HG03139 (cell line): ENCODE results near the gene TSPAN4.

Experiments used
- ATAC-seq: cut with Tn5 transposase; IDR thresholded peaks from one replicate; pipeline ENCODE4 v1.9.1; 2021; ENCODE audit not compliant: unreplicated experiment

Gene TSPAN4

DNA sequence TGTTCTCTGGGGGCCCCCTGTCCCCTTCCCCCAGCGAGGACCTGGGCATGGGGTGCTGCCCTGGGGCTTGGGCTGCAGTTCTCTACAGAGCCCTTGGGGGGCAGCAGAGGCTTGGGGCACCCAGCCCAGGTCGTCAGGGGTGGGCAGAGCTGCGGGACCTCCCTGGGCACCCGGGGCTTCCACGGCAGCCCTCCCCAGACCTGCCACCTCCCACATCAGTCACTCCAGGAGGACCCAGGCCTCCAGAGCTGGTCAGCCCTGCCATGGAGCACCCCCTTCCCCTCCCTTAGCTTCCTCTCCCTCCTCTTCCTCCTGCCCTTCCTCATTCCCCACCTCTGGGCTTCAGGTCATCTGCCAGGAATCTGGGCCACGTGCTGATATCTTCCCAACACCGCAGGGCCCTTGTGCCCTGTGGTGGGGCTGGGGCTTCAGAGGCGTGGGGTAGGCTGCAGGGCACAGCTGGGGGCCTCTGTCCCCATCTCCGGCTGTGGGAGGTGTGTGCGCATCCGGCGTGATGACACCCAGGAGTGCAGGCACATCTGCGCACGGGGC lies 5.8 kb downstream of the TSPAN4 start:
- no peak for ATAC-seq

DNA sequence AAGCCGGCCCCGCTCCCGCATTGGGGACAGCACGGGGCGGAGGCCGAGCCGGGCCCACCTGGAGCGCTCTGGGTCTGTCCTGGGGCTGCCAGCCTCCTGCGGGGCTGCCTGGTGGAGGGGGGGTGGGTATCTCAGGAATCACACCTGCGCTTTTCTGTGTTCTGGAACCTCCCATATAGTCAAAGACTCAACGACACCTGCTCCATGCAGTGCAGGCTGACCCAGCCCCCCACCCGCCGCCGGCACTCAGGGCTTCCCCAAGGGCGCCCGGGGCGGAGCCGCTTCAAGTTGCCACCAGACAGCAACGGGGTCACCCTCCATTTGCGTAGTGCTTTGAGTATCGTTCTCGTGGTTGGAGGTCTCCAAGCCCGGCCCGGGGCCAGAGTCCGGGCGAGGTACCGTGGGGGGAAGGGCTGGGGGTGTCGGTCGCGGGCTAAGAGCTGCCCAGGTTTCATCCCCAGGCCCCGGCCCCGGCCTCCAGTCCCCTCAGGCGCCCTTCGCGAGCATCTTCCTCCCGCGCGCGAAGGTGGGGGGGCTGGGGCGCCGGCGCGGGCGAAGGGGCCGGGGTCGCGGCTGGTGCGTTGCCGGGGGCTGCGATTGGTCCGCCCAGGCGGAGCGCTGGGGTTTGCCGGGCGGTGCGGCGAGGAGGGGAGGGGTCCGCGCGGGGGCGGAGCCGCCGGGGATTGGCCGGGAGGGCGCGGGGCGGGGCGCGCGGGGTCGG lies 6.6 kb downstream of the TSPAN4 start:
- no peak for ATAC-seq

DNA sequence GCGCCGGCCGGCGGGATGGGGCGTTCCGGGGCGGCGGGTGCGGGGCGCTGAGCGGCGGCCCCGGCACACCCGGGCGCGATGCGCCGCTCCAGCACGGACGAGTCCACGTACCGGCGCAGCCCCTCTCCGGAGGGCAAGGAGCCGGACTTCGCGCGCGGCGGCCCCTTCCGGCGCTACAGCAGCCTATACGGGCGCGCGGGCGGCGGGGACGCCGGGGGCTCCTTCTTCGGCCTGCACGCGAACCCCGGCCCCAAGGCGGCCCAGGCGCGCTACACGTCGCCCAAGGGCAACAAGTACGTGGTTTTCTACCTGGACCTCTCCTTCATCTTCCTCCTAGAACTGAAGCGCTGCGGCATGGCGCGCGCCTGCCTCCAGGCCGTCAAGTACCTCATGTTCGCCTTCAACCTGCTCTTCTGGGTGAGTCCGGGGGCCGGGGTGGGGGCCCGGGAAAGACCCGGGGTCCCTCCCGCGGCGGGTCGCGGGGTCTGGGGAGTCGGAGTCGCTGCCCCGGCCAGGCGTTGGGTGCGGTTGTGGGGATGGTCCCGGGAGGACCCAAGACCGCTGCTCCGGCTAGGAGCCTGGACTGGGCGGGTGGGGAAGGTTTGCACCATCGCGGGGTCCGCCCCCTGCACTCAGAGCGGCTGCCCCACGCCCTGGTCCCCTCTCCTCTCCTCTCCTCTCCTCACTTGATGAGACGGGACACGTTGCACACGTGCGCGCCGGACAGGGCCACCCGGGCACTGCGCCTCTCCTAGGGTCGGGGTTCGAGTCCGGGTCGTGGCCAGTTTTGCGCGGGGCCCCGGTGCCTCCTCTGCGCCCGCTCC lies 7.5 kb downstream of the TSPAN4 start:
- no peak for ATAC-seq

DNA sequence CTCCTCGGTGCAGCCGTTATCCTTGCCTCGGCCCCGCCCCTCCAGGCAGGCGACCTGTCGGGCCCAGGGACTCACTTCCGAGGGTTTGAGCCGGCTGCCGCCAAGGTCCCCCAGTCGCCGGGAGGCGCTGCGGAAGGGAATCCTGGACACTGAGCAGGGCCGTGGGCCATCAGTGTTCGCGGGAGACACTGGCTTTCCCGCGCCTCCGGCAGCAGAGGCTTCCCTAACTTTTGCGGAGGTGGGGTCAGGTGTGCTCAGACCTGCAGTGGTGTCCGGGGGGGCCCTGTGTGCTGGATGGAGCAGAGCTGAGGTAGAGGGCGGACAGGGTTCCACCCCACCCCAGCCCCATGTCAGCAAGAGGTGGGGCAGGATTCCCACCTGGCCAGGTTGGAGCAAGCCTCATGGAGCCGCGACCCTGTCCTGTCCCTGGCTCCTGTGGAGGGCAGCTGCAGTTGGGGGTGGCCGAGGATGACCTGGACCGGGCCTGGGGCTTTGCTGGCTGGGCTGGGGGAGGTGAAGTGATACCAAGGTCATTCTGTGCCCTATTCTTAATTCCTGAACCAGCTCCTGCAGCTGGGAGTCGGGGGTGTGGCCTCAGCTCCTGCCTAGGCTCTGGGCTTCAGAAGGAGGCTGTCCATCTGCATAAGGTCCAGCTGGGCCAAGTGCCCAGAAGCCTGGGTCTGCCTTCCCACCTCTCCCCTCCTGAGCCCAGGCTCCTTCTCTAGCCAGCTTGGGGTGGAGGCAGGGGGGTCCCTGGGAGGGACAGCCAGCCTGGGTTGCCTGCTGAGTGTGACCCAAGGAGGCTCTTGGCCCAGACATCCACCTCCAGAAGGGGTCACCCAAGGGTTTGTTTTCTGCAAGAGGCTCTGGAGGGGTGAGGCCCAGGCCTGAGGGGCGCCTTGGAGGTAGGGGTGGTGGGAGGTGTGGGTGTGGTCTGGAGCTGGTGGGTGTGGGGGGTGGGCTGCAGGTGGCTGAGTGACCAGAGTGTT lies 8.4 kb downstream of the TSPAN4 start:
- ATAC-seq, result no peak

DNA sequence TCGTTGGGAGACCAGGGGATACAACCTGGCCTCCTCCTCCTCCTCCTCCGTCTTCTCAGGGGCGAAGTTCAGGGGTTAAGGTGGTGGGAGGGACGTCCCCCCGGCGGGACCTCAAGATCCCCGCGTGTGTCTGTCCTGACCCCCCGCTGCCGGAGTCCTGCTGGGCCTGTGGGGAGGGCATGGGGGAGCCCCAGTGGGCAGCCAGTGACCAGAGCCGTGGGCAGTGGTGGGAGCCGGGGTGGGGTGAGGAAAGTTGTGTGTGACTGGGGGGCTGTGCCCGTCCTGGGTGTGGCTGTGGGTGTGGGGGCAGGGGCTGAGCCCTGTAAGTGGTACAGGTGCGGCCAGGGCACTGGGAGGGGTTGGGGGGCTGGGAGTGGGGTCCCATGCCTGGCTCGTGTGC lies 10.1 kb downstream of the TSPAN4 start:
- no peak for ATAC-seq

DNA sequence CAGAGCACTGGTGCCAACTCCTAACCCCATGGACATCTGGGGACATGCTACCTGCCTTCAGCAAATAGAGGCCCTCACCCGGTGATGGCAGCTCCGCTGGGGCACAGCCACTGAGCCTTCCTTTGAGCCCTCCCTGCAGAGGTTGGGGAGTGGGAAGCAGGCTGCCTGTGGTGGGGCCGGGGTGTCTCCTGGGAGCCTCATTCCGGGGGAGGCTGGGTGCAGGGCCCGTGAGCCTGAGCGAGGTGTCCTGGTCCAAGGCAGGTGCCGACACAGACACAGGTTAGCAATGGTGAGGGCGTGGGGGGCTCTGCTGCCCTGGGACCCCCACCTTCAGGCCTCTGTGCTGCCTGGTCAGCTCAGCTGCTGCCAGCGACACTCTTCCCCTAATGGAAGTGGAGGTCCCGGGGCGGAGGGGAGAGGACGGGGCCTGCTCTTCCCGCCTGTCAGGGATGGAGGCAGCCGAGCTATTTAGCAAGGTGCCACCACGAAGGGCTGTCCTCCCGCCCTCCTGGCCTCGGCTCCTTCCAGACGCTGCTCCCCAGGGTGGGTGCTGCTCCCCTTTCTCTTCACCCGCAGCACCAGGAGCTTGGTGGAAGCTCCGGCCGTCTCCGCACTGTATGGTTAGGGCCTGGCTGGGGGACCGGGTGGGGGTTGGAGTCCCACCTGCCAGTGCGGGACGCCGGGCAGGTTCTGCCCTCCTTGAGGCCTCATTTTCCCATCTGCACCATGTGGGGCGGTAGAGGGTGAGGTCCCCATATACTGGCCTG lies 11.2 kb downstream of the TSPAN4 start:
- no peak for ATAC-seq

DNA sequence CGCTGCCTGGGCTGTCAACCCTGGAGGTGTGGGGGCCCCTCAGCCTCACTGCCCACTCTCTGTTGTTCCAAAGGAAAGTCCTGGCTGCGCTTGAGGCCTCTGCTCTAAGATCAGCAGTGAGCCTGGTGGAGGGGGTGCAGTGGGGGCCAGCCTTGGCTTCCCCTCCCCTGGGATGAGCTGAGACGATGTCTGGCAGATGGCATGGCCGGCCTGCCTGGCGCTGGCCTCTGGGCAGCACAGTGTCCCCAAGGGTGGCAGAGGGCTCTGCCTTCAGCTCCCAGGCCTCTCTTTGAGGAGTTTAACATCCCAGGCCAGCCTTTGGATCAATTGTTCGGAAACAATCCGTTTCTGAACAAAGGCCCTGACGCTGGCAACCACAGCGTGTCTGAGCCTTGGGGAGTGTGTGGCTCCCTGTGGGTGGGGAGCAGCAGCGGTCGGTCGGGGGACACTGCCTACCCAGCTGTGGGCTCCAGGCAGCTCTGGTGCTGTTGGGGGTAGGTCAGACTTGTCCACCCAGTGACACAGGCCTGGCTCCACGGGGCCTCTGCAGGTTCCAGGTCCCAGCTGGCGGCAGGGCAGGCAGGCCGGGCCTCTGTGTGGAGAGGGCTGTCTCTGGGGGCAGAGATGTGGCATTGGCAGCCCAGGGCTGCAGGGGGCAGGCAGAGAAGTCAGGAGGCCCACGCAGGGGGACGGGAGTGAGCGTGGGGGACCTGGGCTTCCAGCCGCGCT lies 12.1 kb downstream of the TSPAN4 start:
- no peak for ATAC-seq

DNA sequence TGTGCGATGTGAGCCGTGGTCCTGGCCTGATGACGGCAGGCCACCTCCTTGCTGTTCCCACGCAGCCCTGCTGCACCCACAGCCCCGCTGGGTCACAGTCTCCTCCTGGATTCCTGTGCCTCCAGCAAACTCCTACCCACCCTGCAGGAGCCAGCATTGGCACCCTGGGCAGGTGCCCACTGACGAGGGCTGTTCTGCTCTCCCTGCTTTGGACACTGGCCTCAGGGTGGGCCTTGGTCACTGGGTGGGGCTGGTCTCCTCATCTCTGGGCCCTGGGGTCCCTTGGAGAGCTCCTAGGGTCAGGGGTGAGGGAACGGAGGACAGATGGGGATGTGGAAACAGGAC lies 12.7 kb downstream of the TSPAN4 start:
- ATAC-seq, result no peak

DNA sequence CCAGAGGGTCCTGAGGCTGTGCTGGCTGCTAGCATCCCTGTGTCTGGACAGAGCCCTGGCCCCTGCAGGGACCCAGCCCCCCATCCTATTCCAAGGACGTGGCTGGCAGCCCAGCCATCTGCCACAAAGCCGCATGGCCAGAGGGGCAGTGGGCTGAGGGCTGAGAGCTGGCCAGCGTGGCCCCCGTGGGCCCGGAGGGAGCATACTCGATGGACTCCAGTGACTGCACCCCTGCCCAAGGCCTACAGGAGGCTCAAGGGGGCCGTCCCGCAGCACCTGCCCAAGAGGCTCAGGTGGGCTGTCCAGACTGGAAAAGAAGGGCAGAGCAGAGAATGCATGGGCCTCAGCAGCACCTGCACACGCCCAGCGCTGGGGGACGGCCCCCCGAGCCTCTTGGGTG lies 13.1 kb downstream of the TSPAN4 start:
- ATAC-seq, result no peak

DNA sequence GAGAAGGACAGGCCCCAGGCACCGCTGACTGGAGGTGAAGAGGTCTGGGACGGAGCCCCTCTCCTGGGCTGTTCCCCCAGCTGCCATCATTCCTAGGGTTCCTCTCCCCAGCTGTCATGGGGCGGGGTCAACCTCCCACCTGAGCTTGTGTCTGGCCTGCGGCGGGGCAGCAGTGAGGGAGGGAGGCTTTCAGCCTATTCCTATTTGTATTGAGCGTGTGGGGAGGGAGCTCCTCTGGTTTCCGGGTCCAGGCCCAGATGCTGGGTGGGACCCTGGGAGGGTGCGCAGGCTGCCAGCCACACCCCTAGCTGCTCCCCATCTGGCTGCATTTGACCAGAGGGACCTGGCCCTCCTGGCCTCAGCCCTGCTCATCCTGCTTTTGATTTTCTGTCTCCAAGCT lies 13.7 kb downstream of the TSPAN4 start:
- ATAC-seq, result no peak

DNA sequence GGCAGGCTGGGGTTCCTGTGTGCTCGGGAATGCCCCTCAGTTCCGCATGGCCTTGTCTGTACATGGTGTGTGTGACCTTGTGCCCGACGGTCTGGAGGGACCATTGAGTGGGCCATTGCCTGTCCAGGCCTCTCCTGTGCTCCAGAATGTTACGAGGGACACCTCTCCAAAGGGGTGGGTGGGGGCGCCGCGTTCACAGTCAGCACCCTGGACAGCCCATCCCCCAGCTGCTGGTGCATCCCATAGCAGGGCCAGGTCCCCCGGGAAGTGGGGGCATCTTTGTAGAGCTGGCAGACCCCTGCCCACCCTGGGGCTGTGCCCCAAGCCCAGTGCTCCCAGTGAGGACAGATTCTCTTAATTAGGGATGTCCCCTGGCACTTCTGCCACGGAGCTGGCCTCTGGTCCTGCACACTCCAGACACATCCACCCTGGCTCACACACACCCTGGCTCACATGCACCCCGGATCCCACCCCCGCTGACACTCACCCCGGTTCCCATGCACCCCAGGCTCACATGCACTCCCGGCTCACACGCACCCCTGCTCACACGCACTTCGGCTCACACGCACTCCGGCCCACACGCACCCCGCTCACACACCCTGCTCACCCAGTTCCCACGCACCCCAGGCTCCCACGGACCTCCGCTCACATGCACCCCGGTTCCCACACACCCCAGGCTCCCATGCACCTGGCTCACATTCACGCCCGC lies 15.6 kb downstream of the TSPAN4 start:
- ATAC-seq, result no peak

DNA sequence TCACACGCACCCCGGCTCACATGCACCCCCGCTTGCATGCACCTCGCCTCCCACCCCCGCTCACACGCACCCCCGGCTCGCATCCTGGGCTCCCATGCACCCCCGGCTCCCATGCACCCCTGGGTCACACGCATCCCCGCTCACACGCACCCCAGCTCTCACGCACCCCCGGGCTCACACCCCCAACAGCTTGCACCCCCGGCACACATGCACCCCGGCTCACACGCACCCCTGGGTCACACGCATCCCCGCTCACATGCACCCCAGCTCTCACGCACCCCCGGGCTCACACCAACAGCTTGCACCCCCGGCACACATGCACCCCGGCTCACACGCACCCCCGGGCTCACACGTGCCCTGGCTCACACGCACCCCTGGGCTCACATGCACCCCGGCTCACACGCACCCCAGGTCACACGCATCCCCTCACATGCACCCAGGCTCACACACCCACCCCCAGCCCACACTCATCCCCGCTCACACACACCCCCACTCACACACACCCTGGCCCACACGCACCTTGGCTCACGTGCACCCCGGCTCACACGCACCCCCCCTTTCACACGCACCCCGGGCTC lies 16.2 kb downstream of the TSPAN4 start:
- ATAC-seq, result no peak

DNA sequence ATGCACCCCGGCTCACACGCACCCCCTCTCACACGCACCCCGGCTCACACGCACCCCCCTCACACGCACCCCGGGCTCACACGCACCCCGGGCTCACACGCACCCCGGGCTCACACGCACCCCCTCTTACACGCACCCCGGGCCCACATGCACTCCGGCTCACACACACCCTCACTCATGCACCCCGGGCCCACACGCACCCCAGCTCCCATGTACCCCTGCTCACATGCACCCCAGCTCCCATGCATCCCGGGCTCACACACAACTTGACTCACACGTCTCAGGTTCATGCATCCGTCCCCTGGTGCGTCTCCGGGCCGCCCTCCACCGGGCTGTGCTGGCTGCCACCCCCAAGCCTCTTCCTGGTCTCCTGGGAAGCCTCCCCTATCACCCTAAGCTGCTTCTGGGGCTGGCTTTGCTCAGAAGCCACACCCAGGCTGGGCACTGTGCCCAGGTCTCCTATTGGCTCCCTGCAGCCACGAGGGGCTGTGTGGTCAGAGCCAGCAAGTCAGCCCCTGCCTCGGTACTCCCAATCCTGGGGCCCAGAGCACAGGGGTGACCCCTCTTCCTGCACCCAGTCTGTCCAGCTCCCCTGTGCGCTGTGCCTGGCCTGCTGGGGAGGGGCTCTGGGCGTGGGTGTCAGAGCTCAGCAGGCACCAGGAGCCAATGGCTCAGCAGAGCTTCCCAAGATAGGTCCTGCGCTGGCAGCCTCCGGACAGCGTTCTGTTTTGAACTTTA lies 16.9 kb downstream of the TSPAN4 start:
- ATAC-seq, result no peak

DNA sequence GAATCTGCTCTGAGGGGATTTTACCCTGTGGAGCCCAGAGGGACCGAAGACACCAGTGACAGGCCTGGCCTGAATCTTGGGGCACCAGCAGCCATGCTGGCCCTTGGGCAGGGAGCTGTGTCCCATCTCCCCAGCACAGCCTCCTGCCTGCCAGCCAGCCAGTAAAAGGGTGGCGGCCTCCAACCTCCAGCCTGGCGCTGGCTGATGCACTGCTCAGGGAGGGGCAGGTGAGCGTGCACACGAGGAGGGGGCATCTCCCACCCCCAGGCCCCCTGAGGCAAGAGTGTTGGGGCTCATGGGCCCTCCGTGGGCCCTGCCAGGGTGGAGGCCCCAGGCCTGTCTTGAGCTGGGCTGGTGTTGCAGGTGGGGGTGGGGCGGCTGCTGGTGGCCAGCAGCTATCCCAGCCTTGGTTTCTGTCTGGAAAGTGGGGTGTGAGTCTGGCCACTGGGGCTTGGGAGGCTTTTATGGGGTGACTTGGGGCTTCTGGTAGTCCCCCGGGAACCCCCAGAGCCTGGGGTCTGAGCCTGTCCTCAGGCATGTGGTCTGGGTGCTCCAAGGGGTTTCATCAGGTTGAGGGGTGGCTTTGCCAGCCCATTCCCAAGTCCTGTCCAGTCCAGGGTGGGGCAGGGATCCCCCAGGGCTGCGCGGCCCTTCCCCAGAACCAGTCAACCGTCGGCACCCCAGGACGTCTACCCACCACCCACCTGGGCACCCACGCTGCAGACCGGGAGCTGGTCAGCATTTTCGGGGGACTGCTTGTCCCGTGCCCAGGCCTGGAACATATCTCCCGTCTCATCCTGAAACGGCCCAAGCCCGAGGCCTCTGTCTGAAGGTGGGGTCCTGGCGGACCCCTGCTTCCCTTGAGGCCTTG lies 17.8 kb downstream of the TSPAN4 start:
- no peak for ATAC-seq

DNA sequence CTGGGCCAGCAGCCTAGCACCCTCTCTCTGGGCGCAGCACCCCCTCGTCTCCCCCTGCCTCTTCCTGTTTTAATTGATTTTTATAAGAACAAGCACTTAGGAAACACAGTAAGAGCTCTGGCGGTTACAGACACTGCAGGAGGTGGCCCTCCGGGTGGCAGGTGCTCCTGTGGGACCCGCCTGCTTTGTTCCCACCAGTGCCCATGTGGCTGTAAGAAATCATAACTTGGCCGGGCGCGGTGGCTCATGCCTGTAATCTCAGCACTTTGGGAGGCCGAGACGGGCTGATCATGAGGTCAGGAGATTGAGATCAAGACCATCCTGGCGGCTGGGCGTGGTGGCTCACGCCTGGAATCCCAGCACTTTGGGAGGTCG lies 18.4 kb downstream of the TSPAN4 start:
- no peak for ATAC-seq

DNA sequence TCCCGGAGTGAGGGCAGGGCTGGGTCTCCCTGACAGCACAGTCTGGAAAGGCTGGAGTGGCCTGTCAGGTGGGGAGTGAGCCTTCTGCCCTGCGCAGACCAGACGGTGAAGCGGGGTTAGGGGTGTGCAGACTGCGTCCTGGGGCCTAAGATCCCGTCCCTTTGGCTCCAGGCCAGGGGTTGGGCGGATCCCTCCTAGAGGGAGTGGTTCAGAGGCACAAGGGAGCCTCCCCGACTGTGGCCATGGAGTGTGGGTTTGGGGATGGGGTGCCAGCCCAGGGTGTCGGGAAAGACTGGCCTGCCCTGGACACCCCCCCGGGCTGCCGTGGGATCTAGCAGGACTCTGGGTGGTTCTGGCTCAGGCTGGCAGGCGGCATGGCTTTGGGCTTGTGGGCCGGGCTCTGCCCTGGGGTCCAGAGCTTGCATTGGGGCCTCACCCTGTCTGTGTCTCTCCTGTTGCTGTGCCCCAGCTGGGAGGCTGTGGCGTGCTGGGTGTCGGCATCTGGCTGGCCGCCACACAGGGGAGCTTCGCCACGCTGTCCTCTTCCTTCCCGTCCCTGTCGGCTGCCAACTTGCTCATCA lies 19.5 kb downstream of the TSPAN4 start:
- no peak for ATAC-seq

DNA sequence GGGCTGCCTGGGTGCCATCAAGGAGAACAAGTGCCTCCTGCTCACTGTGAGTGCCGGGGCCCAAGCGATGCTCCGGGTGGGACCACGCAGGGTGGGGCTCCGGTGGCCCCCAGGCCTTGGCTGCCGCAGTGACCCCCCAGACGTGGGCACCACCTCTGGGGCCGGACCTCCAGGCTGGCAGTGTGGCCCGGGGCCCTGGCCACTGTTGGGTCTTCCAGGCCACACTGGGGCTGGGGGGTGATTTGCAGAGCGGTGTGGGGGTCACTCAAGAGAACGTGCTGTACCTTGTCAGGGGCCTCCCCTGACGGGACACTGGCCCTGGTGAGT lies 20.0 kb downstream of the TSPAN4 start:
- ATAC-seq, result no peak
